WTC11 (cell line): ENCODE results near the gene ALS2. TPM values are rescaled to one million over a fixed set of nuclear protein-coding genes. Genes with fewer than 3 reads are reported as not detected.

Source experiments
- ATAC-seq: fragments of 200-7000 bp; cut with Tn5 transposase; 2 replicates; pipeline ENCODE4 v1.10.0; 2021; ENCODE audit warnings: mild to moderate bottlenecking, moderate library complexity
- CTCF ChIA-PET: fragments of 300-600 bp; sonication (Branson Sonifier 250); formaldehyde crosslinking; loops from one replicate; lab custom pipeline; 2021; ENCODE audit warnings: antibody characterized with exemption; lab: Charles Lee
- POLR2A ChIA-PET: fragments of 350-600 bp; sonication (Branson Sonifier 250); formaldehyde crosslinking; loops from one replicate; lab custom pipeline; 2021; ENCODE audit warnings: antibody characterized with exemption; lab: Charles Lee
- DNase-seq: peaks from one replicate; pipeline ENCODE4 v3.0.0; 2021; ENCODE audit warnings: low spot score
- H3K27ac Mint-ChIP-seq: 2 replicates; pipeline ENCODE4 v1.8.0; 2021; ENCODE audit warnings: mixed read lengths
- H3K27me3 Mint-ChIP-seq: 2 replicates; pipeline ENCODE4 v1.8.0; 2021; ENCODE audit warnings: low read depth, mild to moderate bottlenecking, moderate library complexity, mixed read lengths
- H3K36me3 Mint-ChIP-seq: 2 replicates; pipeline ENCODE4 v1.8.0; 2021; ENCODE audit warnings: mixed read lengths
- H3K4me1 Mint-ChIP-seq: 2 replicates; pipeline ENCODE4 v1.8.0; 2022; ENCODE audit warnings: mixed read lengths
- H3K4me3 Mint-ChIP-seq: 2 replicates; pipeline ENCODE4 v1.8.0; 2021; ENCODE audit warnings: mild to moderate bottlenecking, moderate library complexity, mixed read lengths
- H3K9me3 Mint-ChIP-seq: 2 replicates; pipeline ENCODE4 v1.8.0; 2021; ENCODE audit warnings: mixed read lengths
- CREB1 ChIP-seq: sonication (generic); formaldehyde crosslinking; IDR thresholded peaks from 2 replicates; pipeline ENCODE4 v1.8.0; 2023; ENCODE audit warnings: mild to moderate bottlenecking, missing genetic modification reagents
- EMX1 ChIP-seq: fragments of 250-450 bp; sonication (Bioruptor Pico); IDR thresholded peaks from 2 replicates; pipeline ENCODE4 v1.8.0; 2021; ENCODE audit warnings: mild to moderate bottlenecking
- ESRRA ChIP-seq: sonication (generic); formaldehyde crosslinking; IDR thresholded peaks from 2 replicates; pipeline ENCODE4 v1.8.1; 2022; ENCODE audit warnings: mild to moderate bottlenecking, missing genetic modification reagents, borderline replicate concordance
- ETV6 ChIP-seq: sonication (generic); formaldehyde crosslinking; IDR thresholded peaks from 2 replicates; pipeline ENCODE4 v1.8.1; 2022; ENCODE audit warnings: mild to moderate bottlenecking, missing genetic modification reagents
- HMGA2 ChIP-seq: fragments of 250-450 bp; sonication (Bioruptor Pico); IDR thresholded peaks from 2 replicates; pipeline ENCODE4 v1.4.0; 2021; ENCODE audit warnings: mild to moderate bottlenecking, moderate library complexity
- HMGXB4 ChIP-seq: sonication (generic); formaldehyde crosslinking; IDR thresholded peaks from 2 replicates; pipeline ENCODE4 v1.8.1; 2023; ENCODE audit warnings: mild to moderate bottlenecking, moderate library complexity, missing genetic modification reagents
- IRF2 ChIP-seq: sonication (generic); formaldehyde crosslinking; IDR thresholded peaks from 2 replicates; pipeline ENCODE4 v1.8.0; 2022; ENCODE audit warnings: low read depth, missing genetic modification reagents, borderline replicate concordance
- MXD4 ChIP-seq: fragments of 250-450 bp; sonication (Bioruptor Pico); IDR thresholded peaks from 2 replicates; pipeline ENCODE4 v1.8.0; 2021; ENCODE audit warnings: mild to moderate bottlenecking, moderate library complexity, borderline replicate concordance
- NFATC4 ChIP-seq: fragments of 250-450 bp; sonication (Bioruptor Pico); IDR thresholded peaks from 2 replicates; pipeline ENCODE4 v1.9.0; 2021; ENCODE audit warnings: mild to moderate bottlenecking
- NR1H2 ChIP-seq: sonication (generic); formaldehyde crosslinking; IDR thresholded peaks from 2 replicates; pipeline ENCODE4 v1.9.0; 2021; ENCODE audit warnings: mild to moderate bottlenecking, moderate library complexity, missing genetic modification reagents
- NR3C1 ChIP-seq: sonication (generic); formaldehyde crosslinking; conservative IDR thresholded peaks from 2 replicates; pipeline ENCODE4 v1.8.1; 2023; ENCODE audit warnings: low read depth, mild to moderate bottlenecking, missing genetic modification reagents
- OVOL2 ChIP-seq: fragments of 250-450 bp; sonication (Bioruptor Pico); IDR thresholded peaks from 2 replicates; pipeline ENCODE4 v1.9.0; 2021; ENCODE audit warnings: mild to moderate bottlenecking, borderline replicate concordance
- RORB ChIP-seq: fragments of 250-450 bp; sonication (Bioruptor Pico); IDR thresholded peaks from 2 replicates; pipeline ENCODE4 v1.9.0; 2021; ENCODE audit warnings: mild to moderate bottlenecking
- SP1 ChIP-seq: sonication (generic); formaldehyde crosslinking; conservative IDR thresholded peaks from 2 replicates; pipeline ENCODE4 v1.8.1; 2022; ENCODE audit warnings: missing genetic modification reagents
- TCF7 ChIP-seq: sonication (generic); formaldehyde crosslinking; IDR thresholded peaks from 2 replicates; pipeline ENCODE4 v1.8.0; 2022; ENCODE audit warnings: mild to moderate bottlenecking, low read depth, missing genetic modification reagents, moderate library complexity
- ZNF138 ChIP-seq: sonication (generic); formaldehyde crosslinking; conservative IDR thresholded peaks from 2 replicates; pipeline ENCODE4 v1.8.1; 2022; ENCODE audit warnings: mild to moderate bottlenecking, moderate library complexity, missing genetic modification reagents
- ZNF232 ChIP-seq: sonication (generic); formaldehyde crosslinking; IDR thresholded peaks from 2 replicates; pipeline ENCODE4 v1.8.0; 2022; ENCODE audit warnings: mild to moderate bottlenecking, missing genetic modification reagents
- ZNF396 ChIP-seq: fragments of 250-450 bp; sonication (Bioruptor Pico); IDR thresholded peaks from 2 replicates; pipeline ENCODE4 v1.8.0; 2021; ENCODE audit warnings: mild to moderate bottlenecking, moderate library complexity, borderline replicate concordance
- total RNA-seq: library from RNA; stranded (reverse); gene quantifications from 3 replicates; pipeline ENCODE4 v1.2.3, GENCODE V29; 2021
- TF ChIP-seq, protein P1 (sequence below): fragments of 250-450 bp; sonication (Bioruptor Pico); IDR thresholded peaks from 2 replicates; pipeline ENCODE4 v1.9.0; 2021; ENCODE audit warnings: mild to moderate bottlenecking
- TF ChIP-seq, protein P2 (sequence below): sonication (generic); formaldehyde crosslinking; IDR thresholded peaks from 2 replicates; pipeline ENCODE4 v1.8.0; 2022; ENCODE audit warnings: missing genetic modification reagents
- TF ChIP-seq, protein P3 (sequence below): fragments of 250-450 bp; sonication (Bioruptor Pico); IDR thresholded peaks from 2 replicates; pipeline ENCODE4 v1.9.0; 2021; ENCODE audit warnings: mild to moderate bottlenecking, borderline replicate concordance
- TF ChIP-seq, protein P4 (sequence below): sonication (generic); formaldehyde crosslinking; IDR thresholded peaks from 2 replicates; pipeline ENCODE4 v1.8.1; 2022; ENCODE audit warnings: mild to moderate bottlenecking, moderate library complexity, missing genetic modification reagents

The ALS2 gene
- total RNA-seq, 1 experiment from 2014 or later, result 30.5 TPM

GRCh38 chr2:201746551-201746950 is 34.2 kb downstream of the ALS2 start:
- peaks cover 20% of the 10 kb centered on the region for H3K36me3 Mint-ChIP-seq
- no peak overlapping the region for H3K27ac Mint-ChIP-seq
- TF ChIP-seq ZNF138 (CRISPR knock-in tag), result no peak
- TF ChIP-seq, protein P1, sequence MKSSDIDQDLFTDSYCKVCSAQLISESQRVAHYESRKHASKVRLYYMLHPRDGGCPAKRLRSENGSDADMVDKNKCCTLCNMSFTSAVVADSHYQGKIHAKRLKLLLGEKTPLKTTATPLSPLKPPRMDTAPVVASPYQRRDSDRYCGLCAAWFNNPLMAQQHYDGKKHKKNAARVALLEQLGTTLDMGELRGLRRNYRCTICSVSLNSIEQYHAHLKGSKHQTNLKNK (CRISPR knock-in tag), result no peak
- TF ChIP-seq TCF7 (CRISPR knock-in tag), result no peak
- TF ChIP-seq HMGA2 (CRISPR knock-in tag), result no peak
- TF ChIP-seq, protein P2, sequence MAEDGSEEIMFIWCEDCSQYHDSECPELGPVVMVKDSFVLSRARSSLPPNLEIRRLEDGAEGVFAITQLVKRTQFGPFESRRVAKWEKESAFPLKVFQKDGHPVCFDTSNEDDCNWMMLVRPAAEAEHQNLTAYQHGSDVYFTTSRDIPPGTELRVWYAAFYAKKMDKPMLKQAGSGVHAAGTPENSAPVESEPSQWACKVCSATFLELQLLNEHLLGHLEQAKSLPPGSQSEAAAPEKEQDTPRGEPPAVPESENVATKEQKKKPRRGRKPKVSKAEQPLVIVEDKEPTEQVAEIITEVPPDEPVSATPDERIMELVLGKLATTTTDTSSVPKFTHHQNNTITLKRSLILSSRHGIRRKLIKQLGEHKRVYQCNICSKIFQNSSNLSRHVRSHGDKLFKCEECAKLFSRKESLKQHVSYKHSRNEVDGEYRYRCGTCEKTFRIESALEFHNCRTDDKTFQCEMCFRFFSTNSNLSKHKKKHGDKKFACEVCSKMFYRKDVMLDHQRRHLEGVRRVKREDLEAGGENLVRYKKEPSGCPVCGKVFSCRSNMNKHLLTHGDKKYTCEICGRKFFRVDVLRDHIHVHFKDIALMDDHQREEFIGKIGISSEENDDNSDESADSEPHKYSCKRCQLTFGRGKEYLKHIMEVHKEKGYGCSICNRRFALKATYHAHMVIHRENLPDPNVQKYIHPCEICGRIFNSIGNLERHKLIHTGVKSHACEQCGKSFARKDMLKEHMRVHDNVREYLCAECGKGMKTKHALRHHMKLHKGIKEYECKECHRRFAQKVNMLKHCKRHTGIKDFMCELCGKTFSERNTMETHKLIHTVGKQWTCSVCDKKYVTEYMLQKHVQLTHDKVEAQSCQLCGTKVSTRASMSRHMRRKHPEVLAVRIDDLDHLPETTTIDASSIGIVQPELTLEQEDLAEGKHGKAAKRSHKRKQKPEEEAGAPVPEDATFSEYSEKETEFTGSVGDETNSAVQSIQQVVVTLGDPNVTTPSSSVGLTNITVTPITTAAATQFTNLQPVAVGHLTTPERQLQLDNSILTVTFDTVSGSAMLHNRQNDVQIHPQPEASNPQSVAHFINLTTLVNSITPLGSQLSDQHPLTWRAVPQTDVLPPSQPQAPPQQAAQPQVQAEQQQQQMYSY, result no peak
- no peaks in the 10 kb centered on the region for H3K27me3 Mint-ChIP-seq
- H3K9me3 Mint-ChIP-seq, result no peaks in the 10 kb centered on the region
- ATAC-seq, result no peak
- no peak overlapping the region for H3K4me3 Mint-ChIP-seq
- DNase-seq, result no peak
- no peaks in the 10 kb centered on the region for H3K4me1 Mint-ChIP-seq
- CTCF ChIA-PET, result no interaction called here
- POLR2A ChIA-PET, result no interaction called here

- no peak overlapping the region for H3K27ac Mint-ChIP-seq
Observed at GRCh38 chr2:201735486-201735885, 45.2 kb downstream of the ALS2 start.

DNA sequence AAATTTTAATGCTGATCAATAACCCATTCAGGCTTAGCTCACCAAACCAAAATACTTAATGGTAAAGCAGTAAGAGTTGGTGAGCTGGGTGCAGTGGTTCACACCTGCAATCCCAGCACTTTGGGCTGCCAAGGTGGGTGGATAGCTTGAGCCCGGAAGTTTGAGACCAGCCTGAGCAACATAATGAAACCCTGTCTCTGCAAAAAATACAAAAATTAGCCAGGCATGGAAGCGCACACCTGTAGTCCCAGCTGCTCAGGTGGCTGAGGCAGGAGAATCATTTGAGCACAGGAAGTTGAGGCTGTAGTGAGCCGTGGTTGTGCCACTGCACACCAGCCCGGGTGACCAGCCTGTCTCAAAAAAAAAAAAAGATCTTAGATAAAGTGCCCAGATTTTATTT is 46.6 kb downstream of the ALS2 start:
- Mint-ChIP-seq H3K4me1 (peaks cover 8% of the 10 kb centered on the region), H3K27ac (no peak overlapping the region), H3K27me3 (no peaks in the 10 kb centered on the region), H3K4me3 (no peak overlapping the region), H3K9me3 (peaks cover 8% of the 10 kb centered on the region), H3K36me3 (peaks cover 22% of the 10 kb centered on the region)
- DNase-seq (no peak), ATAC-seq (no peak)
- ChIA-PET POLR2A (interaction anchor here (0.6 kb wide), 1 partner anchor 880 kb away, joined by 4 read pairs; no protein-coding TSS in a partner anchor), CTCF (no interaction called here)
- TF ChIP-seq TCF7 (CRISPR knock-in tag) (no peak), CREB1 (CRISPR knock-in tag) (no peak), NR1H2 (CRISPR knock-in tag) (no peak), EMX1 (CRISPR knock-in tag) (no peak), SP1 (CRISPR knock-in tag) (no peak), ZNF396 (no peak), NFATC4 (CRISPR knock-in tag) (no peak), ETV6 (CRISPR knock-in tag) (no peak), ESRRA (CRISPR knock-in tag) (no peak), IRF2 (no peak), RORB (no peak), HMGXB4 (CRISPR knock-in tag) (no peak), ZNF232 (CRISPR knock-in tag) (no peak)
- TF ChIP-seq, protein P3, sequence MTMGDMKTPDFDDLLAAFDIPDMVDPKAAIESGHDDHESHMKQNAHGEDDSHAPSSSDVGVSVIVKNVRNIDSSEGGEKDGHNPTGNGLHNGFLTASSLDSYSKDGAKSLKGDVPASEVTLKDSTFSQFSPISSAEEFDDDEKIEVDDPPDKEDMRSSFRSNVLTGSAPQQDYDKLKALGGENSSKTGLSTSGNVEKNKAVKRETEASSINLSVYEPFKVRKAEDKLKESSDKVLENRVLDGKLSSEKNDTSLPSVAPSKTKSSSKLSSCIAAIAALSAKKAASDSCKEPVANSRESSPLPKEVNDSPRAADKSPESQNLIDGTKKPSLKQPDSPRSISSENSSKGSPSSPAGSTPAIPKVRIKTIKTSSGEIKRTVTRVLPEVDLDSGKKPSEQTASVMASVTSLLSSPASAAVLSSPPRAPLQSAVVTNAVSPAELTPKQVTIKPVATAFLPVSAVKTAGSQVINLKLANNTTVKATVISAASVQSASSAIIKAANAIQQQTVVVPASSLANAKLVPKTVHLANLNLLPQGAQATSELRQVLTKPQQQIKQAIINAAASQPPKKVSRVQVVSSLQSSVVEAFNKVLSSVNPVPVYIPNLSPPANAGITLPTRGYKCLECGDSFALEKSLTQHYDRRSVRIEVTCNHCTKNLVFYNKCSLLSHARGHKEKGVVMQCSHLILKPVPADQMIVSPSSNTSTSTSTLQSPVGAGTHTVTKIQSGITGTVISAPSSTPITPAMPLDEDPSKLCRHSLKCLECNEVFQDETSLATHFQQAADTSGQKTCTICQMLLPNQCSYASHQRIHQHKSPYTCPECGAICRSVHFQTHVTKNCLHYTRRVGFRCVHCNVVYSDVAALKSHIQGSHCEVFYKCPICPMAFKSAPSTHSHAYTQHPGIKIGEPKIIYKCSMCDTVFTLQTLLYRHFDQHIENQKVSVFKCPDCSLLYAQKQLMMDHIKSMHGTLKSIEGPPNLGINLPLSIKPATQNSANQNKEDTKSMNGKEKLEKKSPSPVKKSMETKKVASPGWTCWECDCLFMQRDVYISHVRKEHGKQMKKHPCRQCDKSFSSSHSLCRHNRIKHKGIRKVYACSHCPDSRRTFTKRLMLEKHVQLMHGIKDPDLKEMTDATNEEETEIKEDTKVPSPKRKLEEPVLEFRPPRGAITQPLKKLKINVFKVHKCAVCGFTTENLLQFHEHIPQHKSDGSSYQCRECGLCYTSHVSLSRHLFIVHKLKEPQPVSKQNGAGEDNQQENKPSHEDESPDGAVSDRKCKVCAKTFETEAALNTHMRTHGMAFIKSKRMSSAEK (CRISPR knock-in tag), result no peak
- TF ChIP-seq, protein P4, sequence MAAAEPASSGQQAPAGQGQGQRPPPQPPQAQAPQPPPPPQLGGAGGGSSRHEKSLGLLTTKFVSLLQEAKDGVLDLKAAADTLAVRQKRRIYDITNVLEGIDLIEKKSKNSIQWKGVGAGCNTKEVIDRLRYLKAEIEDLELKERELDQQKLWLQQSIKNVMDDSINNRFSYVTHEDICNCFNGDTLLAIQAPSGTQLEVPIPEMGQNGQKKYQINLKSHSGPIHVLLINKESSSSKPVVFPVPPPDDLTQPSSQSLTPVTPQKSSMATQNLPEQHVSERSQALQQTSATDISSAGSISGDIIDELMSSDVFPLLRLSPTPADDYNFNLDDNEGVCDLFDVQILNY (CRISPR knock-in tag), result no peak

More at GRCh38 chr2:201735486-201735885, 45.2 kb downstream of the ALS2 start:
- no peak for DNase-seq
- Mint-ChIP-seq H3K27me3 (no peaks in the 10 kb centered on the region; the same call in 1 of the 2 replicates), H3K9me3 (peaks cover 8% of the 10 kb centered on the region), H3K4me1 (peaks cover 7% of the 10 kb centered on the region), H3K4me3 (no peak overlapping the region), H3K36me3 (peaks cover 22% of the 10 kb centered on the region)
- ChIA-PET POLR2A (no interaction called here), CTCF (no interaction called here)
- ATAC-seq, result no peak
- TF ChIP-seq NR3C1 (CRISPR knock-in tag) (no peak), OVOL2 (CRISPR knock-in tag) (no peak), MXD4 (CRISPR knock-in tag) (no peak)
